ENCODE measurements around the gene SPC25.

SPC25 gene

GRCh38 chr2:168858146-168858545, 32.1 kb downstream of the SPC25 start:
- TF ChIP-seq, protein P1, sequence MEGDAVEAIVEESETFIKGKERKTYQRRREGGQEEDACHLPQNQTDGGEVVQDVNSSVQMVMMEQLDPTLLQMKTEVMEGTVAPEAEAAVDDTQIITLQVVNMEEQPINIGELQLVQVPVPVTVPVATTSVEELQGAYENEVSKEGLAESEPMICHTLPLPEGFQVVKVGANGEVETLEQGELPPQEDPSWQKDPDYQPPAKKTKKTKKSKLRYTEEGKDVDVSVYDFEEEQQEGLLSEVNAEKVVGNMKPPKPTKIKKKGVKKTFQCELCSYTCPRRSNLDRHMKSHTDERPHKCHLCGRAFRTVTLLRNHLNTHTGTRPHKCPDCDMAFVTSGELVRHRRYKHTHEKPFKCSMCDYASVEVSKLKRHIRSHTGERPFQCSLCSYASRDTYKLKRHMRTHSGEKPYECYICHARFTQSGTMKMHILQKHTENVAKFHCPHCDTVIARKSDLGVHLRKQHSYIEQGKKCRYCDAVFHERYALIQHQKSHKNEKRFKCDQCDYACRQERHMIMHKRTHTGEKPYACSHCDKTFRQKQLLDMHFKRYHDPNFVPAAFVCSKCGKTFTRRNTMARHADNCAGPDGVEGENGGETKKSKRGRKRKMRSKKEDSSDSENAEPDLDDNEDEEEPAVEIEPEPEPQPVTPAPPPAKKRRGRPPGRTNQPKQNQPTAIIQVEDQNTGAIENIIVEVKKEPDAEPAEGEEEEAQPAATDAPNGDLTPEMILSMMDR (IDR thresholded peaks at IDR 0.05; ENCODE audit: low read depth, low read length) = no peak
- no peak for DNase-seq (ENCODE audit: low read depth, low spot score)
- no peak overlapping the region for H3K4me3 ChIP-seq (ENCODE audit: low read depth, low read length)
- in situ Hi-C loops (cut with HindIII; ENCODE audit: low sequenced_read_pairs) = no loop called here

DNA sequence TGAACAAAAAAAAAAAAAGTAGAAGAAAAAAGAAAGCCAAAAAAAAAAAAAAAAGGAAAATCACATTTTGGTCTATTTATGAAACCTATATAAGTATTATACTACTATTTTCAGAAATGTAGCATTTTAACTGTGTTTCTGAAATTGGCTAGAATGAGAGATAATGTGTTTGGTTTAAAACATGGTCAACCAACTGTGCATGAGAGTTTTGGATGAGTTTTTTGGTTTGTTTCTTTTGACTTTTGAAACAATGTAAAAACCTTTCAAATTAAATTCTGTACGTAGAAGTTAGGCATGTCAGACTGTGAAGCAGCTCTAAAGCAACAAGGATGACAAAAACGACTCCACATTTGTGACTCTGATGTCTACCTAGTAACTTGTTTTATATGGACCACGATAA, 34.6 kb downstream of the SPC25 start:
- DNase-seq (ENCODE audit: low read depth, low spot score) = no peak
- TF ChIP-seq, protein P1 (IDR thresholded peaks at IDR 0.05; ENCODE audit: low read depth, low read length) = no peak
- in situ Hi-C loops (cut with HindIII; ENCODE audit: low sequenced_read_pairs) = no loop called here
- no peak overlapping the region for H3K4me3 ChIP-seq (ENCODE audit: low read depth, low read length)

GRCh38 chr2:168854651-168855050, 35.6 kb downstream of the SPC25 start:
- no peak for DNase-seq (ENCODE audit: low read depth, low spot score)
- in situ Hi-C loops (cut with HindIII; ENCODE audit: low sequenced_read_pairs) = no loop called here
- no peak overlapping the region for H3K4me3 ChIP-seq (ENCODE audit: low read depth, low read length)
- TF ChIP-seq, protein P1 (IDR thresholded peaks at IDR 0.05; ENCODE audit: low read depth, low read length) = no peak

DNA sequence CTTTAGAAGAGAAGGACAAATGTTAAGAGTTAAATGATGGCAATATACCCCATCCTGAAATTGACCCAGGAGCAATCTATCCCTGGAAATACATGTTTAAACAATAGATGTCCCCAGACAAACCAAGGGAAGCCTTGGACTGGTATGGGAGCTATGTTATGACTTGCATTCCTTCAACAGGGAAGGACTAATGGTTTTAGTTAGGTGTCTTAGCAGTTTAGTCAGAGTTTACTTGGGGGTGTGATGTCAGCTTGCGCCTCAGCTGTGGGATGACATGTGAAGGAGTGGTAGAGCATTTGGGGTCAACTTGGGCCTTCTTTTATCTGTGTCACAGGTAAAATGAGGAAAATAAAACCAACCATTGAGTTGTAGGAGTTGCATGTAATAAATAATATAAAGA, 36.8 kb downstream of the SPC25 start:
- H3K4me3 ChIP-seq (ENCODE audit: low read depth, low read length) = no peak overlapping the region
- in situ Hi-C loops (cut with HindIII; ENCODE audit: low sequenced_read_pairs) = no loop called here
- no peak for DNase-seq (ENCODE audit: low read depth, low spot score)
- TF ChIP-seq, protein P1 (IDR thresholded peaks at IDR 0.05; ENCODE audit: low read depth, low read length) = no peak

GRCh38 chr2:168852481-168852880, 37.7 kb downstream of the SPC25 start:
- in situ Hi-C loops (cut with HindIII; ENCODE audit: low sequenced_read_pairs) = no loop called here
- H3K4me3 ChIP-seq (ENCODE audit: low read depth, low read length) = no peak overlapping the region
- DNase-seq (ENCODE audit: low read depth, low spot score) = no peak
- TF ChIP-seq, protein P1 (IDR thresholded peaks at IDR 0.05; ENCODE audit: low read depth, low read length) = no peak

- H3K4me3 ChIP-seq (ENCODE audit: low read depth, low read length) = no peak overlapping the region
- peak; percentile 85 for DNase-seq (ENCODE audit: low read depth, low spot score)
- in situ Hi-C loops (cut with HindIII; ENCODE audit: low sequenced_read_pairs) = no loop called here
- TF ChIP-seq, protein P1 (IDR thresholded peaks at IDR 0.05; ENCODE audit: low read depth, low read length) = no peak
Measured at GRCh38 chr2:168851674-168852320, 38.4 kb downstream of the SPC25 start.

Data from astrocyte of the spinal cord (primary cell).